HepG2 (cell line): ENCODE results near the gene PLXNA4. TPM values are rescaled to one million over a fixed set of nuclear protein-coding genes. Genes with fewer than 3 reads are reported as not detected.

ENCODE experiments used
- ATAC-seq: fragments of 200-7000 bp; cut with Tn5 transposase; 3 replicates; pipeline ENCODE4 v1.9.1; 2020; ENCODE audit warnings: mild to moderate bottlenecking, moderate library complexity
- BruUV-seq: library from RNA; stranded (reverse); fragments of 400-500 nt; replicated peaks from 2 replicates; lab custom pipeline; 2021; lab: Mats Ljungman, UMichigan
- CTCF ChIA-PET: fragments of 300-600 bp; formaldehyde crosslinking; extraction: SDS; loops from one replicate; lab custom pipeline; 2021; ENCODE audit warnings: low total read pairs, inconsistent platforms, low intra/inter-chr PET ratio; lab: Yijun Ruan, JAX
- POLR2A ChIA-PET: fragments of 350-600 bp; sonication (Branson Sonifier 250); formaldehyde crosslinking; loops from one replicate; lab custom pipeline; 2020; ENCODE audit warnings: antibody characterized with exemption, inconsistent platforms; lab: Yijun Ruan, JAX
- DNase-seq: peaks from one replicate; pipeline ENCODE4 v3.0.0-alpha.2; 2015; ENCODE audit warnings: low spot score
- FAIRE-seq: peaks from 3 replicates; lab custom pipeline; 2011; peaks lifted over from hg19 to GRCh38; lab: Jason Lieb, UNC
- H2AFZ ChIP-seq: one replicate; pipeline ENCODE4 v1.6.1; 2011; ENCODE audit warnings: low read length, inconsistent platforms
- H3K27ac ChIP-seq: fragments of 300-600 bp; 3 replicates; pipeline ENCODE4 v1.8.0; 2011; ENCODE audit warnings: mixed run types, mild to moderate bottlenecking, mixed read lengths, low read length, inconsistent platforms; ENCODE audit not compliant: insufficient read depth; ENCODE audit errors: extremely low read length
- H3K27me3 ChIP-seq, 2 experiments: fragments of 200-600 bp in 1 of 2; 2 replicates in 1 of 2; 3 replicates in 1 of 2; pipeline versions ENCODE4 v1.6.0 to v1.8.0; 2011; ENCODE audit warnings: low read length in 2 of 2, mild to moderate bottlenecking in 2 of 2, moderate library complexity in 2 of 2, inconsistent platforms in 1 of 2; ENCODE audit not compliant: insufficient read depth in 2 of 2, control insufficient read depth in 1 of 2
- H3K36me3 ChIP-seq, 2 experiments: fragments of 200-600 bp in 1 of 2; replicated peaks in 1 of 2; 2 replicates in 1 of 2; 3 replicates in 1 of 2; pipeline versions ENCODE4 v1.5.1 to v1.8.0; 2011; ENCODE audit warnings: low read length in 2 of 2, inconsistent platforms in 1 of 2; ENCODE audit not compliant: insufficient read depth in 2 of 2, control insufficient read depth in 1 of 2
- H3K4me1 ChIP-seq: 2 replicates; pipeline ENCODE4 v1.5.1; 2012; ENCODE audit warnings: low read length, inconsistent platforms; ENCODE audit not compliant: insufficient read depth
- H3K4me2 ChIP-seq: 2 replicates; pipeline ENCODE4 v1.6.0; 2011; ENCODE audit warnings: low read depth, low read length, inconsistent platforms
- H3K4me3 ChIP-seq, 3 experiments: fragments of 200-600 bp in 1 of 3; sonication (generic), shearing (Covaris generic) in 1 of 3; replicated peaks in 1 of 3; 2 replicates each; pipeline ENCODE4 v1.5.1; 2011 to 2016; ENCODE audit warnings: low read length in 3 of 3, inconsistent platforms in 2 of 3, low read depth in 2 of 3, mild to moderate bottlenecking in 2 of 3, control low read depth in 1 of 3, mixed read lengths in 1 of 3; ENCODE audit not compliant: insufficient read depth in 1 of 3
- H3K79me2 ChIP-seq: one replicate; pipeline ENCODE4 v1.6.1; 2011; ENCODE audit warnings: low read length, inconsistent platforms; ENCODE audit not compliant: insufficient read depth
- H3K9ac ChIP-seq: 2 replicates; pipeline ENCODE4 v1.6.0; 2011; ENCODE audit warnings: mild to moderate bottlenecking, low read depth, low read length, inconsistent platforms; ENCODE audit not compliant: insufficient read depth
- H3K9me3 ChIP-seq: 2 replicates; pipeline ENCODE4 v1.5.1; 2012; ENCODE audit warnings: mild to moderate bottlenecking, low read length
- H4K20me1 ChIP-seq: 2 replicates; pipeline ENCODE4 v1.6.0; 2011; ENCODE audit warnings: inconsistent platforms, mild to moderate bottlenecking, low read length, moderate library complexity; ENCODE audit not compliant: insufficient read depth
- ATF7 ChIP-seq, 2 experiments: fragments of 450-650 bp in 1 of 2; sonication (generic) in 1 of 2; formaldehyde crosslinking in 1 of 2; IDR thresholded peaks; 2 replicates each; pipeline versions ENCODE4 v1.4.0 to v1.6.1; 2016 to 2020; ENCODE audit warnings: antibody characterized with exemption in 1 of 2, mild to moderate bottlenecking in 1 of 2, missing genetic modification reagents in 1 of 2
- CENPX ChIP-seq: sonication (generic); formaldehyde crosslinking; IDR thresholded peaks from 2 replicates; pipeline ENCODE4 v1.9.0; 2021; ENCODE audit warnings: mild to moderate bottlenecking, missing genetic modification reagents, moderate library complexity
- KDM2A ChIP-seq: sonication (generic); formaldehyde crosslinking; IDR thresholded peaks from 2 replicates; pipeline ENCODE4 v1.4.0; 2020; ENCODE audit warnings: low read depth, missing genetic modification reagents, borderline replicate concordance
- KMT2B ChIP-seq: IDR thresholded peaks from 2 replicates; pipeline ENCODE4 v1.6.1; 2016; ENCODE audit warnings: missing genetic modification reagents, missing compliant biosample characterization
- REXO4 ChIP-seq: sonication (generic); formaldehyde crosslinking; IDR thresholded peaks from 2 replicates; pipeline ENCODE4 v1.8.0; 2022; ENCODE audit warnings: missing genetic modification reagents, mild to moderate bottlenecking, borderline replicate concordance
- RFX1 ChIP-seq: fragments of 450-650 bp; IDR thresholded peaks from 2 replicates; pipeline ENCODE4 v1.6.1; 2017
- ZBTB8A ChIP-seq: sonication (generic); formaldehyde crosslinking; IDR thresholded peaks from 2 replicates; pipeline ENCODE4 v1.4.0; 2020; ENCODE audit warnings: mild to moderate bottlenecking, low read depth, missing genetic modification reagents, borderline replicate concordance
- ZFP36L2 ChIP-seq: sonication (generic); formaldehyde crosslinking; IDR thresholded peaks from 2 replicates; pipeline ENCODE4 v1.4.0; 2020; ENCODE audit warnings: missing genetic modification reagents
- WGBS: methylation state at CpG from one replicate; pipeline ENCODE4 v1.1.6; 2017; ENCODE audit warnings: low lambda C conversion rate; 5-methylcytosine and 5-hydroxymethylcytosine counted together
- in situ Hi-C: cut with HindIII; loops from 2 replicates; pipeline ENCODE4 v1.10.0; 2017; ENCODE audit warnings: low pct_unique_long_range_greater_than_20kb; ENCODE audit not compliant: extremely low pct_ligation_motif_present
- intact Hi-C: fragments of 100-400 bp; cut with micrococcal nuclease; formaldehyde crosslinking; loops from one replicate; pipeline ENCODE4 v1.10.0; 2022; ENCODE audit not compliant: unreplicated experiment
- polyA plus RNA-seq, 8 experiments: library from polyadenylated mRNA; depleted of rRNA in 3 of 8; stranded (reverse) in 7 of 8; unstranded in 1 of 8; fragments of >200 nt; fragmentation: Illumina TruSeq in 4 of 8; extraction: Trizol in 4 of 8; gene quantifications; 2 replicates each; pipeline versions ENCODE4 v1.2.1 to v1.2.3, GENCODE V29; 2011 to 2016; ENCODE audit warnings: low read depth in 4 of 8, missing spikeins in 1 of 8, mixed read lengths in 1 of 8; ENCODE audit not compliant: insufficient read depth in 1 of 8
- total RNA-seq, 5 experiments: library from RNA; depleted of rRNA; stranded (reverse); fragments of >200 nt; fragmentation: Illumina TruSeq; extraction: Trizol; gene quantifications; 2 replicates each; pipeline ENCODE4 v1.2.3, GENCODE V29; 2016; ENCODE audit warnings: low read depth in 1 of 5
- TF ChIP-seq, protein P1 (sequence below): sonication (generic); formaldehyde crosslinking; IDR thresholded peaks from 2 replicates; pipeline ENCODE4 v1.9.0; 2021; ENCODE audit warnings: missing genetic modification reagents, borderline replicate concordance
- TF ChIP-seq, protein P2 (sequence below): sonication (generic); formaldehyde crosslinking; IDR thresholded peaks from 2 replicates; pipeline ENCODE4 v1.5.0; 2020; ENCODE audit warnings: mild to moderate bottlenecking, missing genetic modification reagents, borderline replicate concordance

Gene PLXNA4
- total and polyA plus RNA-seq, 2 of the 13 experiments (the other 11 are each of a cell fraction or from before 2014, with no cell fraction given), result 0.01 to 0.04 TPM

DNA sequence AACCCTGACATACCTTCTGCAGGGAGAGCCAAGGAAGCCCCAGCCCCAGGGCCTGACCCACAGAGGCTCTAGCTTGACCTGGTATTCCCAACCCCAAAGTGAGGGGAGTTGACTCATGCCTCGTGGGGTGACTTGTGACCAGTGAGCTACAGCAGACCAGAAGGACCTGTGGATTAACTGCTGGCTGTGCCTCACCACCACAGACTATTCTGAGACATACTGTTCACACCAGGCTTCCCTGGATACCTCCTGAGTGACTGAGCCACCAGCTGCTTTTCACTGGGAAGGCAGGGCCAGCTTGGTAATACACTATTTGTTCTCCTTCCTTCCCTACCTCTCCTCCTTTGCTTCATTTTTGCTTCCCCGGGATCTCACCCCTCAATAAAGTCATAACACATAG is 7.3 kb downstream of the PLXNA4 start:
- H3K4me3 ChIP-seq, result no peak overlapping the region
- H3K4me1 ChIP-seq, result no peaks in the 10 kb centered on the region
- in situ Hi-C loops (no loop called here), intact Hi-C loops (no loop called here)
- ATAC-seq (no peak), FAIRE-seq (no peak), DNase-seq (no peak)
- no peak overlapping the region for H3K27ac ChIP-seq
- WGBS, result 0% methylated on average over 2 of the region's 2 CpGs
- CTCF ChIA-PET, result no interaction called here
- POLR2A ChIA-PET, result no interaction called here
- H3K4me2 ChIP-seq, result no peak overlapping the region
- H3K27me3 ChIP-seq, result peaks cover 0 to 41% of the 10 kb centered on the region in 2 experiments; a peak in 3 of 5 replicates
- H3K79me2 ChIP-seq, result no peaks in the 10 kb centered on the region
- no peaks in the 10 kb centered on the region for H3K9me3 ChIP-seq
- no peaks in the 10 kb centered on the region for H4K20me1 ChIP-seq
- BruUV-seq, result no TSS peak
- H3K36me3 ChIP-seq, result no peaks in the 10 kb centered on the region
- no peak overlapping the region for H2AFZ ChIP-seq
- no peak overlapping the region for H3K9ac ChIP-seq
- TF ChIP-seq, protein P1, sequence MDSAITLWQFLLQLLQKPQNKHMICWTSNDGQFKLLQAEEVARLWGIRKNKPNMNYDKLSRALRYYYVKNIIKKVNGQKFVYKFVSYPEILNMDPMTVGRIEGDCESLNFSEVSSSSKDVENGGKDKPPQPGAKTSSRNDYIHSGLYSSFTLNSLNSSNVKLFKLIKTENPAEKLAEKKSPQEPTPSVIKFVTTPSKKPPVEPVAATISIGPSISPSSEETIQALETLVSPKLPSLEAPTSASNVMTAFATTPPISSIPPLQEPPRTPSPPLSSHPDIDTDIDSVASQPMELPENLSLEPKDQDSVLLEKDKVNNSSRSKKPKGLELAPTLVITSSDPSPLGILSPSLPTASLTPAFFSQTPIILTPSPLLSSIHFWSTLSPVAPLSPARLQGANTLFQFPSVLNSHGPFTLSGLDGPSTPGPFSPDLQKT, result no peak
- TF ChIP-seq RFX1 (no peak), KMT2B (CRISPR knock-in tag) (no peak)

DNA sequence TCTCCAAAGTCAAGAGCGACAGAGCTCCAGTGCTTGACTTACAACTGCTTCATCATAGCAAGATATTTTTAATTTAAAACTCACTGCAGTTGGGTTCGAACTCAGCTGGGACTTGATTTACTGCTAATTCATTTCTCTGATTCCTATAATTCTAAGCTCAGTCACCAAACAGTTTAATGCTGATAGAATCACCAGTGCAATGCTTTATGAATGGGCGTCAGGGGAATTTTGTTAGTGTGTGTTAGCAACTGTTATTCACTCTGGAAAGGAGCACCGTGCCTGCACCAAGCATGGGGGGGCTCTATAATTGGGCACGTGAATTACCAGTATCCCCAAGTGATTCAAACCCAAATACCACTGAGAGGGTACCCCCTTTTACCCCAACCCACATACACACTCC is 10.4 kb downstream of the PLXNA4 start:
- H3K27ac ChIP-seq, result no peak overlapping the region
- intact Hi-C loops, result no loop called here
- no peaks in the 10 kb centered on the region for H3K4me1 ChIP-seq
- DNase-seq (no peak), ATAC-seq (no peak), FAIRE-seq (no peak)
- H3K27me3 ChIP-seq, result peaks cover 0 to 26% of the 10 kb centered on the region in 2 experiments; a peak in 2 of 5 replicates
- POLR2A ChIA-PET, result no interaction called here
- in situ Hi-C loops, result no loop called here
- no peaks in the 10 kb centered on the region for H4K20me1 ChIP-seq
- no peak overlapping the region for H2AFZ ChIP-seq
- H3K79me2 ChIP-seq, result no peaks in the 10 kb centered on the region
- H3K36me3 ChIP-seq, result no peaks in the 10 kb centered on the region
- no peak overlapping the region for H3K4me2 ChIP-seq
- no peaks in the 10 kb centered on the region for H3K9me3 ChIP-seq
- no peak for TF ChIP-seq ATF7 (IDR thresholded peaks at IDR 0.05)
- no peak for TF ChIP-seq ATF7 (CRISPR knock-in tag; IDR thresholded peaks at IDR 0.05)
- no peak for TF ChIP-seq ZBTB8A (CRISPR knock-in tag)
- TF ChIP-seq ZFP36L2 (CRISPR knock-in tag), result no peak
- no peak for TF ChIP-seq KDM2A (CRISPR knock-in tag)
- TF ChIP-seq REXO4, result no peak
- TF ChIP-seq CENPX (CRISPR knock-in tag), result no peak
- TF ChIP-seq, protein P2, sequence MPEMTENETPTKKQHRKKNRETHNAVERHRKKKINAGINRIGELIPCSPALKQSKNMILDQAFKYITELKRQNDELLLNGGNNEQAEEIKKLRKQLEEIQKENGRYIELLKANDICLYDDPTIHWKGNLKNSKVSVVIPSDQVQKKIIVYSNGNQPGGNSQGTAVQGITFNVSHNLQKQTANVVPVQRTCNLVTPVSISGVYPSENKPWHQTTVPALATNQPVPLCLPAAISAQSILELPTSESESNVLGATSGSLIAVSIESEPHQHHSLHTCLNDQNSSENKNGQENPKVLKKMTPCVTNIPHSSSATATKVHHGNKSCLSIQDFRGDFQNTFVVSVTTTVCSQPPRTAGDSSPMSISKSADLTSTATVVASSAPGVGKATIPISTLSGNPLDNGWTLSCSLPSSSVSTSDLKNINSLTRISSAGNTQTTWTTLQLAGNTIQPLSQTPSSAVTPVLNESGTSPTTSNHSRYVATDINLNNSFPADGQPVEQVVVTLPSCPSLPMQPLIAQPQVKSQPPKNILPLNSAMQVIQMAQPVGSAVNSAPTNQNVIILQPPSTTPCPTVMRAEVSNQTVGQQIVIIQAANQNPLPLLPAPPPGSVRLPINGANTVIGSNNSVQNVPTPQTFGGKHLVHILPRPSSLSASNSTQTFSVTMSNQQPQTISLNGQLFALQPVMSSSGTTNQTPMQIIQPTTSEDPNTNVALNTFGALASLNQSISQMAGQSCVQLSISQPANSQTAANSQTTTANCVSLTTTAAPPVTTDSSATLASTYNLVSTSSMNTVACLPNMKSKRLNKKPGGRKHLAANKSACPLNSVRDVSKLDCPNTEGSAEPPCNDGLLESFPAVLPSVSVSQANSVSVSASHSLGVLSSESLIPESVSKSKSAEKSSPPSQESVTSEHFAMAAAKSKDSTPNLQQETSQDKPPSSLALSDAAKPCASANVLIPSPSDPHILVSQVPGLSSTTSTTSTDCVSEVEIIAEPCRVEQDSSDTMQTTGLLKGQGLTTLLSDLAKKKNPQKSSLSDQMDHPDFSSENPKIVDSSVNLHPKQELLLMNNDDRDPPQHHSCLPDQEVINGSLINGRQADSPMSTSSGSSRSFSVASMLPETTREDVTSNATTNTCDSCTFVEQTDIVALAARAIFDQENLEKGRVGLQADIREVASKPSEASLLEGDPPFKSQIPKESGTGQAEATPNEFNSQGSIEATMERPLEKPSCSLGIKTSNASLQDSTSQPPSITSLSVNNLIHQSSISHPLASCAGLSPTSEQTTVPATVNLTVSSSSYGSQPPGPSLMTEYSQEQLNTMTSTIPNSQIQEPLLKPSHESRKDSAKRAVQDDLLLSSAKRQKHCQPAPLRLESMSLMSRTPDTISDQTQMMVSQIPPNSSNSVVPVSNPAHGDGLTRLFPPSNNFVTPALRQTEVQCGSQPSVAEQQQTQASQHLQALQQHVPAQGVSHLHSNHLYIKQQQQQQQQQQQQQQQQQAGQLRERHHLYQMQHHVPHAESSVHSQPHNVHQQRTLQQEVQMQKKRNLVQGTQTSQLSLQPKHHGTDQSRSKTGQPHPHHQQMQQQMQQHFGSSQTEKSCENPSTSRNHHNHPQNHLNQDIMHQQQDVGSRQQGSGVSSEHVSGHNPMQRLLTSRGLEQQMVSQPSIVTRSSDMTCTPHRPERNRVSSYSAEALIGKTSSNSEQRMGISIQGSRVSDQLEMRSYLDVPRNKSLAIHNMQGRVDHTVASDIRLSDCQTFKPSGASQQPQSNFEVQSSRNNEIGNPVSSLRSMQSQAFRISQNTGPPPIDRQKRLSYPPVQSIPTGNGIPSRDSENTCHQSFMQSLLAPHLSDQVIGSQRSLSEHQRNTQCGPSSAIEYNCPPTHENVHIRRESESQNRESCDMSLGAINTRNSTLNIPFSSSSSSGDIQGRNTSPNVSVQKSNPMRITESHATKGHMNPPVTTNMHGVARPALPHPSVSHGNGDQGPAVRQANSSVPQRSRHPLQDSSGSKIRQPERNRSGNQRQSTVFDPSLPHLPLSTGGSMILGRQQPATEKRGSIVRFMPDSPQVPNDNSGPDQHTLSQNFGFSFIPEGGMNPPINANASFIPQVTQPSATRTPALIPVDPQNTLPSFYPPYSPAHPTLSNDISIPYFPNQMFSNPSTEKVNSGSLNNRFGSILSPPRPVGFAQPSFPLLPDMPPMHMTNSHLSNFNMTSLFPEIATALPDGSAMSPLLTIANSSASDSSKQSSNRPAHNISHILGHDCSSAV, result no peak
- no peak overlapping the region for H3K9ac ChIP-seq
- BruUV-seq, result no TSS peak
- no peak overlapping the region for H3K4me3 ChIP-seq
- CTCF ChIA-PET, result no interaction called here
- 2% methylated on average over 5 of the region's 5 CpGs for WGBS
